Fibroblast of lung (primary cell): ENCODE measurements around the gene HHAT.

Source experiments
- CTCF ChIP-seq, 2 donors: IDR thresholded peaks in 1 of 2; conservative IDR thresholded peaks in 1 of 2; 1 replicate in 1 of 2; 2 replicates in 1 of 2; pipeline ENCODE4 v1.5.1; 2011 to 2012; ENCODE audit warnings: low read length in 2 of 2, control low read depth in 1 of 2, inconsistent platforms in 1 of 2, low read depth in 1 of 2, mild to moderate bottlenecking in 1 of 2
- EZH2 ChIP-seq: IDR thresholded peaks from 2 replicates; pipeline ENCODE4 v1.5.1; 2012; ENCODE audit warnings: low read length, control low read depth, mild to moderate bottlenecking; ENCODE audit errors: missing control alignments

GRCh38 chr1:210558302-210558701 is 229.6 kb downstream of the HHAT start:
- no peak for TF ChIP-seq CTCF (conservative IDR thresholded peaks at IDR 0.05 in 1 of 2, IDR thresholded peaks at IDR 0.05 in 1 of 2; ENCODE audit: low read depth in 1 of 2, low read length in 2 of 2)
- TF ChIP-seq EZH2, result no peak
